ENCODE measurements around the gene PIK3AP1. TPM values are rescaled to one million over a fixed set of nuclear protein-coding genes. Genes with fewer than 3 reads are reported as not detected.
A peak's percentile ranks its signal among the peaks of the same experiment; 100 is the strongest.

PIK3AP1 gene
- total RNA-seq, 2 donors from 2014 or later, result 3.8 to 15.6 TPM

GRCh38 chr10:96619796-96620773 is 100.2 kb downstream of the PIK3AP1 start:
- H3K4me3 ChIP-seq, result no peak overlapping the region
- no peak for DNase-seq (ENCODE audit: low spot score)
- peaks cover 7% of the 10 kb centered on the region for H3K4me1 ChIP-seq (replicated peaks)
- intact Hi-C loops (cut with DNase I), result loop anchor here (10.0 kb wide), 1 partner anchor 225 kb away; no protein-coding TSS in a partner anchor
- H3K36me3 ChIP-seq, result no peaks in the 10 kb centered on the region
- WGBS, result 74% methylated on average over 17 of the region's 17 CpGs
- H3K27ac ChIP-seq, result peak overlapping the region; percentile 19 to 44
- H3K27me3 ChIP-seq (replicated peaks; ENCODE audit: insufficient read depth), result no peaks in the 10 kb centered on the region
- H3K9me3 ChIP-seq, result no peaks in the 10 kb centered on the region
- TF ChIP-seq POLR2AphosphoS5 (IDR thresholded peaks at IDR 0.05), result peak; percentile 17
- no peak for TF ChIP-seq CTCF (IDR thresholded peaks at IDR 0.05)

- no peak for DNase-seq (ENCODE audit: low spot score)
- H3K4me1 ChIP-seq (replicated peaks), result peaks cover 7% of the 10 kb centered on the region
- WGBS, result 89% methylated on average over 11 of the region's 11 CpGs
- intact Hi-C loops (cut with DNase I), result no loop called here
- H3K27ac ChIP-seq, result peak overlapping the region in 1 of 2 donors; percentile 44
- no peak overlapping the region for H3K4me3 ChIP-seq
- H3K9me3 ChIP-seq, result no peaks in the 10 kb centered on the region
- H3K36me3 ChIP-seq, result no peaks in the 10 kb centered on the region
- TF ChIP-seq POLR2A (IDR thresholded peaks at IDR 0.05) (no peak), POLR2AphosphoS5 (IDR thresholded peaks at IDR 0.05) (no peak), CTCF (IDR thresholded peaks at IDR 0.05) (no peak)
- no peaks in the 10 kb centered on the region for H3K27me3 ChIP-seq (replicated peaks; ENCODE audit: insufficient read depth)
Observed at GRCh38 chr10:96619120-96619519, 101.2 kb downstream of the PIK3AP1 start.

GRCh38 chr10:96618653-96619052 is 101.7 kb downstream of the PIK3AP1 start:
- WGBS, result 8% methylated on average over 2 of the region's 2 CpGs
- H3K9me3 ChIP-seq, result no peaks in the 10 kb centered on the region
- H3K4me1 ChIP-seq (replicated peaks), result peaks cover 7% of the 10 kb centered on the region
- H3K27ac ChIP-seq, result peak overlapping the region in 1 of 2 donors; percentile 44
- no peak overlapping the region for H3K4me3 ChIP-seq
- DNase-seq (ENCODE audit: low spot score), result peak; percentile 49
- TF ChIP-seq CTCF (IDR thresholded peaks at IDR 0.05) (no peak), POLR2AphosphoS5 (IDR thresholded peaks at IDR 0.05) (peak; percentile 61), POLR2A (IDR thresholded peaks at IDR 0.05) (no peak)
- H3K36me3 ChIP-seq, result no peaks in the 10 kb centered on the region
- intact Hi-C loops (cut with DNase I), result no loop called here
- H3K27me3 ChIP-seq (replicated peaks; ENCODE audit: insufficient read depth), result no peaks in the 10 kb centered on the region

- TF ChIP-seq POLR2A (IDR thresholded peaks at IDR 0.05), result no peak
- TF ChIP-seq POLR2AphosphoS5 (IDR thresholded peaks at IDR 0.05), result no peak
- no peak for TF ChIP-seq CTCF (IDR thresholded peaks at IDR 0.05)
- Histone ChIP-seq H3K4me1 (replicated peaks) (peaks cover 10% of the 10 kb centered on the region), H3K9me3 (no peaks in the 10 kb centered on the region), H3K27ac (no peak overlapping the region), H3K27me3 (replicated peaks; ENCODE audit: insufficient read depth) (no peaks in the 10 kb centered on the region), H3K4me3 (no peak overlapping the region), H3K36me3 (no peaks in the 10 kb centered on the region)
- DNase-seq (ENCODE audit: low spot score), result no peak
- 67% methylated on average over 4 of the region's 4 CpGs for WGBS
- intact Hi-C loops (cut with DNase I), result no loop called here
Observed at GRCh38 chr10:96616961-96617360, 103.4 kb downstream of the PIK3AP1 start.

Data from prostate gland (tissue), 2 donors.